NCI-H128 (cell line): ENCODE results near the gene PLA2G4A.

Experiments
- DNase-seq: peaks from one replicate; lab custom pipeline; 2025; ENCODE audit not compliant: unreplicated experiment; lab: John Stamatoyannopoulos, UW

Gene PLA2G4A

GRCh38 chr1:186831168-186831567, 2.4 kb downstream of the PLA2G4A start:
- no peak for DNase-seq

DNA sequence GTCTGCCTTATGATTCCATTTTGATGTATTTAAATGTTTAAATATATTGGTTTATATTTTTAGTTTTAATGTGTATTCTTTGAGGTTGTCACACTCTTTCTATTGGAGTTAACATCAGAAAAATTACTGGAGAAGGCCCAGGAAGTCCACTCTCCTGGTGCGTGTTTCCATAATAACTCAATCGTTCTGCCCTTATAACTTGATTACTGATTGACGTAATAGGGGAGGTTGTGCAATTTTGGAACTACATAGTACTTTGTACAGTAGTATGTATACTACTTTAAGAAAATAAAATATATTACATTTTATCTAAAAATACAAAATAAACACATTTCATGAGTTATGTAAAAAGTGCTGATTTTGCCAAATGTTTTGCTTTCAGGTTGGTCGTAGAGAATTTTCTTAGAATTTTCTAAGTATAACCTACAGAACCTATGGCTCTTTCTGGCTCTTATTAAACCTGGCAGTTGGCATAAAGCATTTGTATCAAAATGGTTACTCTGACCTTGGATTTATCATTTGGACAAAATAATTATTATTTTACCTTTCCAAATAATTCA, 5.7 kb downstream of the PLA2G4A start:
- no peak for DNase-seq

- no peak for DNase-seq
These were observed 6.7 kb downstream of the PLA2G4A start for GRCh38 chr1:186835448-186835847.

- no peak for DNase-seq
These were observed 9.1 kb downstream of the PLA2G4A start for GRCh38 chr1:186837806-186838205.

- DNase-seq = no peak
These were observed 9.8 kb downstream of the PLA2G4A start for GRCh38 chr1:186838380-186839040.

GRCh38 chr1:186839041-186839400, 10.3 kb downstream of the PLA2G4A start:
- DNase-seq = no peak

GRCh38 chr1:186841599-186841998, 12.8 kb downstream of the PLA2G4A start:
- DNase-seq = no peak

DNA sequence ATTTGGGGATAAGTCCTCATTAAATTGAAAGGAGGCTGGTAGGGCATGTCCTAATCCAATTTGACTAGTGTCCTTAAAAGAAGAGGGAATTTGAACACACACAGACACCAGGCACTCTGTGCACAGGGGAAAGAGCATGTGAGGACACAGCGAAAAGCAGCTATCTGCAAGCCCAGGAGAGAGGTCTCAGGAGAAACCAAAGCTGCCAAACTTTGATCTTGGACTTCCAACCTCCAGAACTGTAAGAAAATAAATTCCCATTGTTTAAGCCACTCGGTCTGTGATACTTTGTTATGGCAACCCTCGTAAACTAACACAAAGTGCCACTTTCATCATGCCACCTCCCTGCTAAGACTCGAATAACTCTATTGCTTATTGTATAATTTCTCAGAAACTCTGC, 13.8 kb downstream of the PLA2G4A start:
- DNase-seq = no peak

DNA sequence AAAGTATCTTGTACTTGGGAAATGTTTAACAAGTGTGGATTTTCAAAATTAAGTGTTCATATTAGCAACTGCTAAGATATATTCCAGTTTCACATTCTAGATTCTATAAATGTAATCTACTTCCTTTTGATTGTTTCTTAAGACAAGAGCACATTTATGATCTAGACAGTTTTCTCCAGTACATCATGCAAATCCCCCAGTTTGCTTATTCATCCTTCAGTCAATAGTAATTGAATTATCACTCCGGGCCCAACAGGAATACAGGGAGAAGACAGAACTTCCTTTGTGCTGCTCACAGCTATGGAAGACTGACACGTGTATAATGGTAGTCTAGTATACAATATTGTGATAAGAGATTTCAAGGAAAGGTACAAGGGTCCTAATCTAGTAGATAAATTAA, 14.5 kb downstream of the PLA2G4A start:
- no peak for DNase-seq

DNA sequence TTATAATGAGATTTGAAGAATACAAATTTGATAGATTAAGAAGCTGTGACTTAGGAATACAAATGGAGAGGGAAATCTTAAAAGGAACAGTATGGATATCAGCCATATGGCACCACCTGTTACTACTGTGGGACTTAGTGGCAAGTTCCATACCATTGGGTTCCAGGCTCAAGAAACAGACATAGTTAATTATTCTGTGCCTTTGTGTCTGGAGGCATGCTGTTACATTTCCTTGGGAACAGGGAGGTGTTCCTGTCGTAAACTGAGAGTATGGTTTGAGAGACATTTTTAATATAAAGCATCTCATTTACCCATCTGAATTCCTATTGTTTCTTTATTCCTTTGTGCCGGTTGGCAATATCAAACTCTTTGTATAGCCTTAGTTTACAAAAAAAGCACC, 15.2 kb downstream of the PLA2G4A start:
- no peak for DNase-seq

DNA sequence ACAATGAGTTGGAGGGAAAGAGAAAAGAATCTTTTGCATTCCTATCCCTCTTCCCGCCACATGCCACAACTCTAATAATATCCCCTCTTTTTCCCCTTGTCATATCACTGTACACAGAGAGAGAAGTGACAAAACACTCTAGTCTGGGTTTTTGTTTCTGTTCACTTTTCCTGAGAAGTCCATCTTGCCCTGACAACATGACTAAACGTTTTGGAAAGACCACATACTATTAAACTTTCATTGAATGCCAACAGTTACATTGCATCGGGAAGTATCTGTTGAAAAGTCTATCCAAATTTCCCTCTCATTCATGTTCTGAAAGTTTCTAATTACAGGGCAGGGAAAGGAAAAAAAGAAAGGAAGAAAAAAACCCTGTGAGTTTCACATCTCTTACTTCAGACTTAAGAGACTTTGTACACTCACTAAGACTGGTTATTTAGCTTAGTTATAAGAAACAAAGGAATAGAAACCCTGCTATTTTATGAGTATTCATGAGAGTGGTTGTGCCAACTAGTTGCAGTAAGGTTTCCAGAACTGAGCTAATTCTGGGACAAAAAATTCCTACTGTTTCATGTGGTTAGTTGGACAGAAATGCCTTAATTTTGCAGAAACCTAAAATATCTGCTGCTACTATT, 16.9 kb downstream of the PLA2G4A start:
- DNase-seq = no peak

- DNase-seq = no peak
These were observed 19.9 kb downstream of the PLA2G4A start for GRCh38 chr1:186848509-186849130.

DNA sequence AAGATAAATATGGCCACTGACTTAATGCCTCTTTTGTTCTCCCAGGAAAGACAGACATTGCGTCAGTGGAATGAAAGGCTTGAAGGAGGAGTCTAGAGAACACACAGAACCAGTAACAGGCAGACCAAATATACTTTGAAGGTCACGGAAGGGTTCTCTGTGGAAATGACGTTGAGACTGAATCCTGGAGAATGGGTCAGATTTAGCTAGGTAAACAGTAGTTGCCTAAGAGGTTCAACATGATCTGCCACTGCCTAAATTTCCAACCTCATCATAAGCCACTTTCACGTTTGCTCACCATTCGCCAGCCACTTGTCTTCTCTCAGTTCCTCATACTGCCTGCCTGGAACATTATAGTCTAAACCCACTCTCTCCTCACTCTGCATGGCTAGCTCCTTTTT, 20.5 kb downstream of the PLA2G4A start:
- DNase-seq = no peak

DNA sequence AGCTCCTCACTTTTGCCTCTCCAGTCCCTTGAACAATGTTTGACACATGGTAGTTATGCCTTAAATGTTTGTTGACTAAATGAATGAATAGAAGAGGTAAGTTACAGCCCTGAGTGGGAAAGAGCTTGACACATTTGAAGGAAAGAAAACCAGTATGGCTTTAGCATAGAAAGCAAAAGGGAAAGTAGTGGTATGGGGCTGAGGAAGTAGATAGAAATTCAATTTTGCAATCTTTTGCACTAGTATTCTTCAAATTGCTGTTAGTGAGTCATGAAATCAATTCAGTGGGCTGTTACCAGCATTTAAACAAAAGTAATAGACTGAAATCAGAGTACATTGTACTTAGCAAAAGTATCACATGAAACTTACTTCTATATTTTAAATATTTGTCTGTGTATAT, 21.1 kb downstream of the PLA2G4A start:
- DNase-seq = no peak

- DNase-seq = no peak
These were observed 25.4 kb downstream of the PLA2G4A start for GRCh38 chr1:186854102-186854501.

- no peak for DNase-seq
These were observed 30.2 kb downstream of the PLA2G4A start for GRCh38 chr1:186858923-186859322.

DNA sequence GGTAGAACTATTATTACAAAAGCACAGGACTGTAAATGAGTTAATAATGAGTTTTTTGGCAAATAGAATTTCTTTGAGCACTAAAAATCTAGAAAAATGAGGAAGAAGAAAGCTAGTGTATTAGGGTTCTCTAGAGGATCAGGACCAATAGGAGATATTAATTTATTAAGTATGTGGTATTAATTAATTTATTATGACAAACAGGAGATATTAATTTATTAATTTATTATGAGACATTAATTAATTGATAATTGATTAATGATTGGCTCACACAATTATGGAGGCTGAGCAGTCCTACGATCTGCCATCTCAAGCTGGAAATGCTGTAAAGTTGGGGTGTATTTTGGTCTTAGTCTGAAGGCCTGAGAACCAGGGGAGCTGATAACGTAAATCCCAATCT, 31.2 kb downstream of the PLA2G4A start:
- DNase-seq = no peak

GRCh38 chr1:186864296-186864695, 35.5 kb downstream of the PLA2G4A start:
- DNase-seq = no peak

DNA sequence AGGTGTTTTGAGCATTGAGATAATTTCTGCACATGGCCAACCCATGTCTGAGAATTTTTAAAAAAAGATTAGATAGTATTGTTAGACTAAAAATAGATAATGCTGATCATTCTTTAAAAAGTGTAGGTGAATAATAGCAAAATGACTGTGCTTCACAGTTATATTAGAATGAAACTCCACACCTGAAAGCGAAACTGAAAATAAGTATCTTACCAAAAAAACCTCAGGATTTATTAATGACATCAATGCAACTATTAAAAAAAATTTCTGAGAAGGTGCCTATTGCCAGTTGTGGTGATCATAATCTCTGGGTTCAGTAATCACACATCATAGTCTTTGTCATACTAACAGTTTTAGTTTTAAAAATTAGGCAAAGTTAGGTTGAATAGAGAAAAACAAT, 36.5 kb downstream of the PLA2G4A start:
- no peak for DNase-seq

DNA sequence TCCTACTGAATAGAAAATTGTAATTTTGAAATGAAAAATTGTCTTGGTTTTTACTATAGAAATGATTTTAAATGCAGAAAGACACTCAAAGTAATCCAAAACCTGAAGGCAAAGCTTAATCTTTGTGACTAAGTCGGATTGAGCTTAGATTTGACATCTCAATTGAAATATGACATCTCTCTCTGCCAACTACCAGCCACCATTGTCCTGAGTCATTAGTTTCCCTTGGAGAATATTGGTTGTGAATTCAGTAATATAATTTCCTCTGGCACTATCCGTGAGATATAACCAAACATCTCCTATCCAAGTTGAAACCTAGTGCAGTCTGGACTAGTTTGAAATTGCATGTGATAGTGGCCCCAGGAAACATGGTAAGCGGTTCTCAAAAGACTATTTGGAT, 37.1 kb downstream of the PLA2G4A start:
- no peak for DNase-seq

GRCh38 chr1:186869526-186870228, 40.9 kb downstream of the PLA2G4A start:
- no peak for DNase-seq

DNA sequence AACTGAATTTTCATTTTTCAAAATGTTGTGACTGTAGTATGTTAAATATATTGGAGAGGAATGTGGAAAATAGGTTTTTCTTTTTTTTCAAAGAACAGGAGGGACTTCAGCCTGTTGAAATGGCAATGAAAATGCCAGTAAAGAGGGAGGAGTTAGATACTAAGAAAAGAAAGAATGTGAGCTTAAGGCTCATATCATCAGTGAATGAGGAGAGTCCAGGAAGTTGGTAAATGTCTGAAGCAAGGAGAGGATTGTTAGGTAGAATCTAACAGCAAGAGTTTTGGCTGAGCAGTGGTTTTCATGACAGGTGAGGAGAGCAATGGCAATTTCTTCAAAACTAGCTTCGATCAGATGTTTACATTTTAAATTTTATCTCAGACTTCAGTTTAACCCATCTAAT, 43.0 kb downstream of the PLA2G4A start:
- no peak for DNase-seq
